Right ventricle myocardium superior (tissue), 1 donor: Measurements from ENCODE around the gene FASTKD1. TPM values are rescaled to one million over a fixed set of nuclear protein-coding genes. Genes with fewer than 3 reads are reported as not detected.
"Not testable (repeated sequence)": the region's sequence is repeated elsewhere in the genome, so short reads cannot be mapped to it uniquely, and the experiment has no call there.

ENCODE experiments used
- ATAC-seq: fragments of 200-7000 bp; cut with Tn5 transposase; one replicate; pipeline ENCODE4 v1.9.1; 2020; ENCODE audit warnings: mild to moderate bottlenecking; ENCODE audit not compliant: poor library complexity
- DNase-seq: peaks from one replicate; pipeline ENCODE4 v3.0.0-alpha.2; 2020
- intact Hi-C: fragments of 100-400 bp; cut with DNase I; formaldehyde crosslinking; loops from one replicate; pipeline ENCODE4 v1.11.2; 2022
- total RNA-seq: library from RNA; stranded (reverse); fragmentation: NEBNext Ultra II Directional; extraction: Animal tissue kit (Norgen Biotek cat#: 25700); gene quantifications from one replicate; pipeline ENCODE4 v1.2.1, GENCODE V29; 2021
- donor health status: DM: no; HTN: yes; CAD: no; lungs with severe emphysema.

FASTKD1 gene
- total RNA-seq, 1 donor from 2014 or later = 111 TPM

GRCh38 chr2:169573974-169574299 is 272 bp upstream of the FASTKD1 start:
- intact Hi-C loops = no loop called here

GRCh38 chr2:169572821-169573159 is 875 bp downstream of the FASTKD1 start:
- intact Hi-C loops = no loop called here
- DNase-seq (no peak), ATAC-seq (no peak)

More at GRCh38 chr2:169573974-169574299, 272 bp upstream of the FASTKD1 start:
- no peak for ATAC-seq
- DNase-seq = no peak

GRCh38 chr2:169572189-169572588 is 1.5 kb downstream of the FASTKD1 start:
- intact Hi-C loops = no loop called here
- ATAC-seq (no peak), DNase-seq (no peak)

GRCh38 chr2:169571571-169571970 is 2.1 kb downstream of the FASTKD1 start:
- no peak for DNase-seq
- intact Hi-C loops = no loop called here
- ATAC-seq = no peak

GRCh38 chr2:169570752-169571151 is 2.9 kb downstream of the FASTKD1 start:
- DNase-seq, ATAC-seq, intact Hi-C loops: not testable (repeated sequence)

GRCh38 chr2:169569948-169570347 is 3.7 kb downstream of the FASTKD1 start:
- no peak for DNase-seq
- intact Hi-C loops = no loop called here
- ATAC-seq = no peak

- DNase-seq (no peak), ATAC-seq (no peak)
- intact Hi-C loops = no loop called here
These were observed 8.0 kb downstream of the FASTKD1 start for GRCh38 chr2:169565686-169566085.

- DNase-seq = no peak
- no peak for ATAC-seq
- intact Hi-C loops = no loop called here
These were observed 11.1 kb downstream of the FASTKD1 start for GRCh38 chr2:169562519-169562918.

GRCh38 chr2:169562084-169562483 is 11.6 kb downstream of the FASTKD1 start:
- ATAC-seq, DNase-seq, intact Hi-C loops: not testable (repeated sequence)

- intact Hi-C loops = no loop called here
- no peak for ATAC-seq
- DNase-seq = no peak
These were observed 12.3 kb downstream of the FASTKD1 start for GRCh38 chr2:169561364-169561763.

GRCh38 chr2:169546756-169547155 is 26.9 kb downstream of the FASTKD1 start:
- DNase-seq (no peak), ATAC-seq (no peak)
- intact Hi-C loops = no loop called here

GRCh38 chr2:169542433-169542832 is 31.2 kb downstream of the FASTKD1 start:
- no peak for ATAC-seq
- no peak for DNase-seq
- intact Hi-C loops = no loop called here

- intact Hi-C loops = no loop called here
- DNase-seq = no peak
- ATAC-seq = no peak
These were observed 33.5 kb downstream of the FASTKD1 start for GRCh38 chr2:169540146-169540545.

- intact Hi-C loops, DNase-seq, ATAC-seq: not testable (repeated sequence)
These were observed 34.2 kb downstream of the FASTKD1 start for GRCh38 chr2:169539460-169539859.

GRCh38 chr2:169528271-169528701 is 45.4 kb downstream of the FASTKD1 start:
- intact Hi-C loops = no loop called here
- ATAC-seq (peak; percentile 81), DNase-seq (peak; percentile 65)

- DNase-seq = no peak
- intact Hi-C loops = no loop called here
- ATAC-seq = no peak
These were observed 47.2 kb downstream of the FASTKD1 start for GRCh38 chr2:169526451-169526850.

- no peak for DNase-seq
- intact Hi-C loops = no loop called here
- no peak for ATAC-seq
These were observed 48.2 kb downstream of the FASTKD1 start for GRCh38 chr2:169525434-169525833.

GRCh38 chr2:169523681-169524080 is 50.0 kb downstream of the FASTKD1 start:
- intact Hi-C loops = no loop called here
- no peak for DNase-seq
- no peak for ATAC-seq

GRCh38 chr2:169520896-169521295 is 52.8 kb downstream of the FASTKD1 start:
- DNase-seq (no peak), ATAC-seq (no peak)
- intact Hi-C loops = no loop called here

GRCh38 chr2:169516488-169516995 is 57.1 kb downstream of the FASTKD1 start:
- ATAC-seq, intact Hi-C loops, DNase-seq: not testable (repeated sequence)

- ATAC-seq, DNase-seq, intact Hi-C loops: not testable (repeated sequence)
These were observed 58.9 kb downstream of the FASTKD1 start for GRCh38 chr2:169514758-169515157.
